Measurements from ENCODE around the gene UBXN4.

UBXN4 gene

GRCh38 chr2:135815269-135815668, 73.6 kb downstream of the UBXN4 start:
- DNase-seq: no peak

DNA sequence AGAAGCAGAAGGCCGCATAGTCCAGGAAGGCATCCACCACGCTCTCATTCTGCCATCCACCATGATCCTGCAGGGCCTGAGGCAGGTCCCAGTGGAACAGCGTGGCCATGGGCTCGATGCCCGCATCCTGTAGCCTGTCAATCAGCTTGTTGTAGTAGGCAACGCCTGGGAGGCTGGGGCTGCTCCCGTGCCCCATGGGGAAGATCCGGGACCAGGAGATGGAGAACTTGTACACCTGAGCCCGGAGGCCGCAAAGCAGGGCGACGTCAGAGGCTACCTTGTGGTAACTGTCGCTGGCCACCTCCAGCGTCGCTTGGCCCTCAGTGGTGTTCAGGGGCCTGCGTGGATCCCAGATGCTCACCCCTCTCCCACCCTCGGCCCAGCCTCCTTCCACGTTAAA, 75.8 kb downstream of the UBXN4 start:
- DNase-seq: no peak

GRCh38 chr2:135817951-135818350, 76.3 kb downstream of the UBXN4 start:
- no peak for DNase-seq

- DNase-seq: no peak
Observed at GRCh38 chr2:135818937-135819610, 77.4 kb downstream of the UBXN4 start.

DNA sequence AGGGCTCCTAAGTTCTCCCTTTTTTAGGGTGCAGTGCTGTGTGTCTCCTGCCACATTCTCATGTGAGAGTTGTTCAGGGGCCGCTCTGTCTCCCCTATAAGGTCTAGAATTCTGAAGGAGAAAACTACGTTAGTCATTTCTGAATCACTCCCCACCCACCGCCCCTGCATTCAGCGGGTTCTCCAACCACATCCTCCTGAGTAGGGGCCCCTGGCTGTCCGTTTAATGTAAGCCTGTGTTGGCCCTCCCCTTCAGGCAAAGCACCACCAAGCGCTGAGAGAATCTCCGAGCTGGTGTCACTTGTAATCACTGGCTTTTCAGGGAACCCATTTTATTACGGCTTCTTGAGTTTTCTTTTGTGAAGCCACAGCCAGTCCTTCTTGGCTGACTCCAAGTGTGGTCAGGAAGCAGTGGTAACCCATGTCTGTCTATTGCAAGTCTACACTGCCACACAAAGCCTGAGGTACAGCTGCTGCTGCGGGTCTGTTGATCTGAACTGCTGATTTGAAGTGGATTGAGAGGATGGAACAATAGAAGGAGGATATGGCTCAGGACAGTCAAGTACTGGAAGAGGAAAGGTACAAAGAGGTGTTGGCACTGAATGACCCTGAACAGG, 78.5 kb downstream of the UBXN4 start:
- DNase-seq: no peak

DNA sequence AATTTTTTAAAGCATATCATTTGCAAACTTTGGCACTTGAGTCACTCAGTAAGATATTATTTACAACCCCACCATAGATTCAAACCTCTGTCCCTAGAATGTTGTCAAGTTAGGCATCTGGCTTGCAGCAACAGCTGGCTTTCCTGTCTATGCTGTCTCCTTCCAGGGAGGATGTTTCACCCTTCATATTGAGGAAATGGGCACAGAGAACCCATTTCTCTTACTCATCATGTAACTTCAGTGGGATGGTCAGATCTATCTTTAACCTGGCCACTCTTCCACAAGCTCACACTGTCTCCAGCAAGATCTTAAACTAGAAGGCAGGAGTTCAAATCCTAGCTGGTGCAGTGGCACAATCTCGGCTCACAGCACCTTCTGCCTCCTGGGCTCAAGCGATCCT, 79.5 kb downstream of the UBXN4 start:
- no peak for DNase-seq

- no peak for DNase-seq
Observed at GRCh38 chr2:135822855-135823254, 81.2 kb downstream of the UBXN4 start.

GRCh38 chr2:135825131-135825530, 83.5 kb downstream of the UBXN4 start:
- DNase-seq: no peak

DNA sequence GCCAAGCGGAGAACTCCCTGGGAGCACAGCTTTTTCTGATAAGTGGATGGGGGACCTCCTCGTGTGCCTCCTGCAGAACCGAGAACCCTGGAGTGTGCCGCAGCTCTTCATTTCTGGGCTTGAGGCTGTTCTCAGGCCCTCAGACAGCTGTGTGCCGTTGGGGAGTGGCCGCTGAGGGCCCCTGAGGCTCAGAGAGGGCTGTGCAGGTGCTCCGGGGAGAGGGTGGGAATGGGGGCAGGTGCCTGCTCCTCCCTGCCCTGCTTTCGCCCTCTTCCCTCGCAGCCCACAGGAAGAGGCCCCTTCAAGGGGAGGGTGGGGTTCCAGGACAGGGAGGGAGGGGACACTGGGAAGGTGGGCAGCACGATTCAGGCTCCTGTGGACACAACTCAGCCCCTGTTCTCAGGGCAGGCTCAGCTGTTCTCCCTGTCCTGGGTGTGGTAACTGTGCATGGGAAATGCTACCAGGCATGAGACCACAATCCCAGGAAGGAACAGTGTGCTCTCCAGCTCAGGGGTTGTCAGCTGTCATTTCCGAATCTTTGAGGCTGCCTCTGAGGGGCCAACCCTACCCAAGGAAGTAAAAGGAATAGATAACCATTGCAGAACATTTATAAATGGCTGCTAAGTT, 84.0 kb downstream of the UBXN4 start:
- DNase-seq: no peak

DNA sequence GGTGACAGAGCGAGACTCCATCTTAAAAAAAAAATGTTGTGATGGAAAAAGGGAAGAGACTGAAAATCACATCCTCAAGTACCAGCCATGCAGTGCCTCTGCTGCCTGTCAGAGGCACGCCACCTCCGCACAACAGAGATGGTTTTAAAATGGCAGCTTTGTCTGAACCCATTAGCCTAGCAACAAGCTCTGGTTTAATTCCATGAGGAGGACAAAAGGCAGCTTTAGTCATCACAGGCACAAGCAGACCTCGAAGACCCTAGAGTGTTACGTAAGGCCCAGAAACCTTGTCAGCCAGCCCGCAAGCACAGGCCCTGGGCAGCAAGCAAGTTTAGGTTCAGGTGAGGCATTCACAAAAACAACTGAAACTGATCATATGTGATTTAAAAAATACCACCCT, 84.9 kb downstream of the UBXN4 start:
- DNase-seq: no peak

DNA sequence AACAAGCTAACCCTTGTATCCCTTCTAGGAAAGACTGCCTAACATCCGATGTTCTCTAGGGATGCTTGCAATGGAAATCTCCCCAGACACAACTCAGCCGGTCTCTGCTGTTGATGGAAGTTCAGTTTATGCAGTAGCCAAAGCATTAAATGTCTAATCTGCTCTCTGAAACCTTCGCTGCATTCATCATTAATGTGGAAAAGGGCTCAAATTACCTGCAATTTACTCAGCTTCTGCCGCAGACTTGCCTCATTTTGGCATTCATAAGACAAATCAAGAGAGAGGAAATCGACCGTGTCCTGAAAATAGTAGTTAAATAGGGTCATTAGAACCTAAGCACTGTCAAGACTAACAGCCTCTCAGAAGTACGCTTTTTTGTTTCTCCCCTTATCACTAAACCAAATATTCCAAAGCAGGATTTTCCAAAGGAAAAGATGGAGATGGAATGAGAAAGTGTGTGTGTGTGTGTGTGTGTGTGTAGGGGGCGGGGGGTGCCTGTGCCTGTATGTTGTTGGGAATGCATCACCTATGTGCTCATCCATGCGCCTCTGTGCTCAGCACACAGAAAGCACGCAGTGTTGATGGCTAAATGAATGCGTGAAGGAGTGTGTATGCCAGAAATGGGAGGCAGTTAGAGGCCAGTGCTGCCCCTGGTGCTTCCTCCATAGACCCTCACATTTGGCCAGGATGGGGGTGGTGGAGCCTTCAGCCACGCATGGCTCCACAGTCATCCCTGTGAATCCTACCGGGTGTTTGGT, 87.9 kb downstream of the UBXN4 start:
- no peak for DNase-seq

- no peak for DNase-seq
Observed at GRCh38 chr2:135831180-135831812, 89.6 kb downstream of the UBXN4 start.

DNA sequence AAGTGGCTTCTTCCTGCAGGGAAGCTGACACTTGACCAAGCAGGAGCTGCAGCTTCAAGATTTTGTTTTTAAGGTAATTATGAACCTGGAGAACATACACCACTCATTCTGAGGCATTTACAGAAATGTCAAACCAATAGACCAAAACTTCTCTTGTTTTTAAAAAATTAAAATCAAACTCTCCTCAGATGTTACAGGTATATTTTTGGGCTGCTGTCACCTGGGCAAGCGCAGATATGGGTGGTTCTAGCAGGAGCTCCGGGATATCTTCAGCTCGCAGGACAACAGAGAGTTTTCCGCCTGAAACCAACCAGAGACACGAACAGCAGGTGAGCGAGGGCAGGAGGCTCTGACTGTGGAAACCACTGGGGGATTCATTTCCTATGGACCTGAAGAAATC, 91.2 kb downstream of the UBXN4 start:
- no peak for DNase-seq
